Common myeloid progenitor, CD34-positive (primary cell): Measurements from ENCODE around the gene MFNG.

Experiments used
- CTCF ChIA-PET: fragments of 350-600 bp; sonication (Branson Sonifier 250); formaldehyde crosslinking; loops from one replicate; lab custom pipeline; 2021; ENCODE audit warnings: antibody characterized with exemption; lab: Charles Lee
- POLR2A ChIA-PET: fragments of 350-600 bp; sonication (Branson Sonifier 250); formaldehyde crosslinking; loops from one replicate; lab custom pipeline; 2021; ENCODE audit warnings: antibody characterized with exemption; lab: Charles Lee
- DNase-seq, 3 donors: peaks; one replicate each; pipeline versions ENCODE4 v3.0.0 to v3.0.0-alpha.2; 2013
- H3K27ac ChIP-seq, 2 experiments: 1 replicate in 1 of 2; 2 replicates in 1 of 2; pipeline ENCODE4 v1.7.0; 2013; ENCODE audit warnings: inconsistent platforms in 2 of 2, low read length in 2 of 2, mild to moderate bottlenecking in 2 of 2, low read depth in 1 of 2, moderate library complexity in 1 of 2; ENCODE audit not compliant: severe bottlenecking in 2 of 2, insufficient read depth in 1 of 2, poor library complexity in 1 of 2
- H3K27me3 ChIP-seq, 5 experiments: replicated peaks in 2 of 5; 1 replicate in 3 of 5; 2 replicates in 2 of 5; pipeline versions ENCODE4 v1.6.1 to v1.7.0; 2013; ENCODE audit warnings: low read length in 4 of 5, mild to moderate bottlenecking in 2 of 5, moderate library complexity in 2 of 5, inconsistent platforms in 1 of 5; ENCODE audit not compliant: insufficient read depth in 5 of 5, control insufficient read depth in 4 of 5
- H3K36me3 ChIP-seq, 4 experiments: 1 replicate in 2 of 4; 2 replicates in 2 of 4; pipeline versions ENCODE4 v1.6.1 to v1.7.0; 2013; ENCODE audit warnings: low read length in 3 of 4, control low read depth in 1 of 4, mild to moderate bottlenecking in 1 of 4; ENCODE audit not compliant: control insufficient read depth in 4 of 4, insufficient read depth in 4 of 4
- H3K4me1 ChIP-seq, 4 experiments: 1 replicate in 3 of 4; 2 replicates in 1 of 4; pipeline versions ENCODE4 v1.6.1 to v1.7.1; 2013; ENCODE audit warnings: low read length in 3 of 4, mild to moderate bottlenecking in 3 of 4, control low read depth in 1 of 4, inconsistent platforms in 1 of 4, moderate library complexity in 1 of 4; ENCODE audit not compliant: control insufficient read depth in 4 of 4, insufficient read depth in 4 of 4; ENCODE audit errors: control extremely low read depth in 1 of 4
- H3K4me3 ChIP-seq, 7 experiments: 1 replicate in 4 of 7; 2 replicates in 3 of 7; pipeline versions ENCODE4 v1.5.1 to v1.7.0; 2013; ENCODE audit warnings: mild to moderate bottlenecking in 7 of 7, low read length in 6 of 7, moderate library complexity in 6 of 7, inconsistent platforms in 2 of 7, low read depth in 2 of 7, control low read depth in 1 of 7; ENCODE audit not compliant: insufficient read depth in 4 of 7, control insufficient read depth in 1 of 7; ENCODE audit errors: extremely low read depth in 1 of 7
- H3K9me3 ChIP-seq, 5 experiments: 1 replicate in 4 of 5; 2 replicates in 1 of 5; pipeline versions ENCODE4 v1.6.1 to v1.7.1; 2013; ENCODE audit warnings: low read length in 4 of 5, mild to moderate bottlenecking in 2 of 5, inconsistent platforms in 1 of 5, low read depth in 1 of 5, moderate library complexity in 1 of 5; ENCODE audit not compliant: control insufficient read depth in 4 of 5, insufficient read depth in 2 of 5; ENCODE audit errors: control extremely low read depth in 1 of 5
- WGBS: methylation state at CpG from one replicate; pipeline ENCODE4 v1.1.5; 2013; ENCODE audit not compliant: insufficient coverage; 5-methylcytosine and 5-hydroxymethylcytosine counted together

Gene MFNG

GRCh38 chr22:37442537-37442936, 43.6 kb downstream of the MFNG start:
- peaks cover 0 to 5% (median 3%) of the 10 kb centered on the region in 5 experiments for H3K9me3 ChIP-seq
- no peaks in the 10 kb centered on the region for H3K36me3 ChIP-seq
- ChIA-PET CTCF (interaction anchor here (0.9 to 1.4 kb wide), 2 partner anchors 12 to 14 kb away, joined by 3 to 6 read pairs; no protein-coding TSS in a partner anchor), POLR2A (no interaction called here)
- peak in 1 of 3 donors; percentile 39 for DNase-seq
- H3K27me3 ChIP-seq: peaks cover 0 to 6% (median 0%) of the 10 kb centered on the region in 5 experiments
- no CpG with 5 or more reads among the region's 2 CpGs for WGBS
- no peak overlapping the region for H3K27ac ChIP-seq
- no peak overlapping the region for H3K4me3 ChIP-seq
- no peaks in the 10 kb centered on the region for H3K4me1 ChIP-seq

GRCh38 chr22:37442135-37442534, 44.0 kb downstream of the MFNG start:
- Histone ChIP-seq H3K27me3 (peaks cover 0 to 6% (median 0%) of the 10 kb centered on the region in 5 experiments), H3K4me3 (no peak overlapping the region), H3K4me1 (no peaks in the 10 kb centered on the region), H3K27ac (no peak overlapping the region), H3K36me3 (no peaks in the 10 kb centered on the region), H3K9me3 (peaks cover 0 to 5% (median 3%) of the 10 kb centered on the region in 5 experiments)
- no peak for DNase-seq
- ChIA-PET CTCF (interaction anchor here (0.9 to 2.3 kb wide), 3 partner anchors 12 to 16 kb away, joined by 3 to 6 read pairs (median 5); no protein-coding TSS in a partner anchor), POLR2A (no interaction called here)
- WGBS: 96% methylated on average over 7 of the region's 8 CpGs

- CTCF ChIA-PET: interaction anchor here (1.0 to 2.3 kb wide), 6 partner anchors 11 to 142 kb away, joined by 3 to 8 read pairs (median 4); no protein-coding TSS in a partner anchor
- peaks cover 0 to 6% (median 0%) of the 10 kb centered on the region in 5 experiments for H3K27me3 ChIP-seq
- H3K4me1 ChIP-seq: no peaks in the 10 kb centered on the region
- DNase-seq: no peak
- 96% methylated on average over 4 of the region's 4 CpGs for WGBS
- H3K36me3 ChIP-seq: no peaks in the 10 kb centered on the region
- no peak overlapping the region for H3K27ac ChIP-seq
- POLR2A ChIA-PET: no interaction called here
- H3K9me3 ChIP-seq: peaks cover 0 to 5% (median 3%) of the 10 kb centered on the region in 5 experiments
- no peak overlapping the region for H3K4me3 ChIP-seq
Observed at GRCh38 chr22:37440875-37441274, 45.3 kb downstream of the MFNG start.

- H3K4me3 ChIP-seq: no peak overlapping the region
- H3K4me1 ChIP-seq: no peaks in the 10 kb centered on the region
- no peak overlapping the region for H3K27ac ChIP-seq
- 95% methylated on average over 5 of the region's 5 CpGs for WGBS
- no peaks in the 10 kb centered on the region for H3K36me3 ChIP-seq
- ChIA-PET CTCF (interaction anchor here (0.8 to 2.3 kb wide), 5 partner anchors 10 to 179 kb away, joined by 3 to 8 read pairs (median 4); no protein-coding TSS in a partner anchor), POLR2A (no interaction called here)
- H3K27me3 ChIP-seq: peaks cover 0 to 6% (median 0%) of the 10 kb centered on the region in 5 experiments
- peaks cover 0 to 5% (median 3%) of the 10 kb centered on the region in 5 experiments for H3K9me3 ChIP-seq
- no peak for DNase-seq
Observed at GRCh38 chr22:37439347-37439746, 46.8 kb downstream of the MFNG start.

- no peak for DNase-seq
- H3K27me3 ChIP-seq: peaks cover 0 to 4% (median 0%) of the 10 kb centered on the region in 5 experiments
- no peak overlapping the region for H3K4me3 ChIP-seq
- no peaks in the 10 kb centered on the region for H3K36me3 ChIP-seq
- ChIA-PET POLR2A (no interaction called here), CTCF (interaction anchor here (1.4 kb wide), 1 partner anchor 10 kb away, joined by 3 read pairs; no protein-coding TSS in a partner anchor)
- no peaks in the 10 kb centered on the region for H3K4me1 ChIP-seq
- H3K27ac ChIP-seq: no peak overlapping the region
- peaks cover 0 to 4% (median 3%) of the 10 kb centered on the region in 5 experiments for H3K9me3 ChIP-seq
- 96% methylated on average over 5 of the region's 5 CpGs for WGBS
Observed at GRCh38 chr22:37435970-37436603, 50.1 kb downstream of the MFNG start.

GRCh38 chr22:37433786-37434185, 52.4 kb downstream of the MFNG start:
- ChIA-PET POLR2A (no interaction called here), CTCF (interaction anchor here (1.1 to 2.0 kb wide), 5 partner anchors 24 to 164 kb away, joined by 3 to 7 read pairs (median 3); no protein-coding TSS in a partner anchor)
- H3K27me3 ChIP-seq: peaks cover 0 to 4% (median 2%) of the 10 kb centered on the region in 5 experiments
- 97% methylated on average over 11 of the region's 11 CpGs for WGBS
- H3K4me1 ChIP-seq: no peaks in the 10 kb centered on the region
- DNase-seq: no peak
- no peak overlapping the region for H3K27ac ChIP-seq
- H3K4me3 ChIP-seq: no peak overlapping the region
- no peaks in the 10 kb centered on the region for H3K36me3 ChIP-seq
- H3K9me3 ChIP-seq: peaks cover 0 to 2% (median 0%) of the 10 kb centered on the region in 5 experiments

- 100% methylated on average over 3 of the region's 3 CpGs for WGBS
- Histone ChIP-seq H3K27ac (no peak overlapping the region), H3K9me3 (peaks cover 0 to 2% (median 0%) of the 10 kb centered on the region in 5 experiments), H3K4me3 (no peak overlapping the region), H3K36me3 (no peaks in the 10 kb centered on the region), H3K4me1 (peaks cover 0 to 4% (median 3%) of the 10 kb centered on the region in 4 experiments), H3K27me3 (peaks cover 3 to 13% (median 12%) of the 10 kb centered on the region in 5 experiments)
- ChIA-PET CTCF (interaction anchor here (1.3 to 2.0 kb wide), 2 partner anchors 44 to 163 kb away, joined by 3 to 5 read pairs; no protein-coding TSS in a partner anchor), POLR2A (interaction anchor here (0.7 kb wide), 1 partner anchor 9 kb away, joined by 3 read pairs; no protein-coding TSS in a partner anchor)
- no peak for DNase-seq
Observed at GRCh38 chr22:37432708-37433054, 53.5 kb downstream of the MFNG start.
